ENCODE measurements around the gene CHMP5. TPM values are rescaled to one million over a fixed set of nuclear protein-coding genes. Genes with fewer than 3 reads are reported as not detected.

CHMP5 gene
- total RNA-seq, 1 experiment from 2014 or later: 61.8 TPM

GRCh38 chr9:33223696-33224095, 41.2 kb upstream of the CHMP5 start:
- Histone ChIP-seq H3K4me2 (ENCODE audit: low read length) (no peak overlapping the region), H3K9me3 (ENCODE audit: control insufficient read depth in 1 of 2, insufficient read depth in 1 of 2, low read depth in 1 of 2, low read length in 2 of 2) (no peaks in the 10 kb centered on the region), H4K20me1 (ENCODE audit: insufficient read depth) (no peaks in the 10 kb centered on the region), H2AFZ (ENCODE audit: low read depth, low read length, poor library complexity, severe bottlenecking) (no peak overlapping the region), H3K27me3 (ENCODE audit: insufficient read depth, low read length) (no peaks in the 10 kb centered on the region), H3K27ac (ENCODE audit: low read depth, low read length) (no peak overlapping the region), H3K4me1 (ENCODE audit: control insufficient read depth in 1 of 2, insufficient read depth in 2 of 2, low read length in 2 of 2) (peaks cover under 1 to 8% of the 10 kb centered on the region in 2 experiments; a peak in 2 of 4 replicates), H3K9me2 (ENCODE audit: insufficient read depth) (no peaks in the 10 kb centered on the region), H3K79me2 (ENCODE audit: insufficient read depth, low read length) (no peaks in the 10 kb centered on the region), H3K36me3 (ENCODE audit: control insufficient read depth in 1 of 2, insufficient read depth in 2 of 2, low read length in 2 of 2) (no peaks in the 10 kb centered on the region), H3K4me3 (replicated peaks in 1 of 2; ENCODE audit: low read depth in 1 of 2, low read length in 2 of 2) (no peak overlapping the region), H3K9ac (ENCODE audit: low read length) (no peak overlapping the region)
- intact Hi-C loops (cut with micrococcal nuclease): loop anchor here (2.0 to 10.0 kb wide), 2 partner anchors 53 to 639 kb away; no protein-coding TSS in a partner anchor
- peak; percentile 60 for ATAC-seq
- ChIA-PET POLR2A (no interaction called here), RAD21 (ENCODE audit: low non-redundant PET in 1 of 2, low total read pairs in 2 of 2, uncharacterized antibody in 2 of 2, unreplicated experiment in 2 of 2) (interaction anchor here in 1 of 2 experiments (0.7 kb wide), 1 partner anchor 88 kb away, joined by 4 read pairs; no protein-coding TSS in a partner anchor), CTCF (no interaction called here)
- no peak for TF ChIP-seq ZFX (IDR thresholded peaks at IDR 0.05)
- TF ChIP-seq CTCF (IDR thresholded peaks at IDR 0.05 in 2 of 3, conservative IDR thresholded peaks at IDR 0.05 in 1 of 3; ENCODE audit: borderline replicate concordance in 1 of 3, insufficient read depth in 1 of 3, low read depth in 2 of 3, low read length in 2 of 3): peak; percentile 38 to 45 (median 40); a peak in 4 of 6 replicates
- peak; percentile 69 for TF ChIP-seq RAD21 (IDR thresholded peaks at IDR 0.05; ENCODE audit: low read depth)
- BruUV-seq (replicated peaks): no TSS peak
- DNase-seq (ENCODE audit: low read depth, low spot score): no peak

GRCh38 chr9:33225319-33226147, 39.3 kb upstream of the CHMP5 start:
- RAD21 ChIA-PET (ENCODE audit: low non-redundant PET in 1 of 2, low total read pairs in 2 of 2, uncharacterized antibody in 2 of 2, unreplicated experiment in 2 of 2): interaction anchor here (1.2 to 1.4 kb wide), 3 partner anchors 33 to 143 kb away, joined by 3 to 4 read pairs (median 3); no protein-coding TSS in a partner anchor
- ATAC-seq (no peak), DNase-seq (ENCODE audit: low read depth, low spot score) (peak; percentile 68)
- no peaks in the 10 kb centered on the region for H3K9me3 ChIP-seq (ENCODE audit: control insufficient read depth in 1 of 2, insufficient read depth in 1 of 2, low read depth in 1 of 2, low read length in 2 of 2)
- no TSS peak for BruUV-seq (replicated peaks)
- H3K27ac ChIP-seq (ENCODE audit: low read depth, low read length): no peak overlapping the region
- peak overlapping the region; percentile 9; the same call in 1 of the 2 replicates for H3K4me2 ChIP-seq (ENCODE audit: low read length)
- no peaks in the 10 kb centered on the region for H4K20me1 ChIP-seq (ENCODE audit: insufficient read depth)
- no peak overlapping the region for H3K9ac ChIP-seq (ENCODE audit: low read length)
- intact Hi-C loops (cut with micrococcal nuclease): loop anchor here (1.0 to 10.0 kb wide), 3 partner anchors 55 to 641 kb away; no protein-coding TSS in a partner anchor
- POLR2A ChIA-PET: interaction anchor here (1.6 kb wide), 1 partner anchor 201 kb away, joined by 3 read pairs; the partner anchor contains the start of gene DNAJA1
- no peaks in the 10 kb centered on the region for H3K36me3 ChIP-seq (ENCODE audit: control insufficient read depth in 1 of 2, insufficient read depth in 2 of 2, low read length in 2 of 2)
- H3K4me1 ChIP-seq (ENCODE audit: control insufficient read depth in 1 of 2, insufficient read depth in 2 of 2, low read length in 2 of 2): peaks cover 17 to 26% of the 10 kb centered on the region in 2 experiments
- TF ChIP-seq CTCF (IDR thresholded peaks at IDR 0.05 in 2 of 3, conservative IDR thresholded peaks at IDR 0.05 in 1 of 3; ENCODE audit: borderline replicate concordance in 1 of 3, insufficient read depth in 1 of 3, low read depth in 2 of 3, low read length in 2 of 3): peak in 2 of 3 experiments; percentile 54 to 77; a peak in 4 of 6 replicates
- TF ChIP-seq SRF (IDR thresholded peaks at IDR 0.05; ENCODE audit: low read depth): no peak
- no peak overlapping the region for H3K4me3 ChIP-seq (replicated peaks in 1 of 2; ENCODE audit: low read depth in 1 of 2, low read length in 2 of 2)
- peak overlapping the region; percentile 86 for H2AFZ ChIP-seq (ENCODE audit: low read depth, low read length, poor library complexity, severe bottlenecking)
- no peaks in the 10 kb centered on the region for H3K79me2 ChIP-seq (ENCODE audit: insufficient read depth, low read length)
- no peaks in the 10 kb centered on the region for H3K9me2 ChIP-seq (ENCODE audit: insufficient read depth)
- CTCF ChIA-PET: interaction anchor here (0.8 to 2.0 kb wide), 11 partner anchors 9 to 644 kb away, joined by 3 to 6 read pairs (median 4); no protein-coding TSS in a partner anchor
- H3K27me3 ChIP-seq (ENCODE audit: insufficient read depth, low read length): no peaks in the 10 kb centered on the region

All from HCT116 (cell line).